ENCODE results near the gene DSG1. TPM values are rescaled to one million over a fixed set of nuclear protein-coding genes. Genes with fewer than 3 reads are reported as not detected.

The DSG1 gene
- total and polyA plus RNA-seq, 2 of the 13 experiments (the other 11 are each of a cell fraction or from before 2014, with no cell fraction given), result 0.04 TPM; not detected in 1

GRCh38 chr18:31396796-31397612 is 79.0 kb downstream of the DSG1 start (continued):
- no peak for TF ChIP-seq IRF1 (CRISPR knock-in tag; IDR thresholded peaks at IDR 0.05; ENCODE audit: low read depth)
- TF ChIP-seq RNF2 (conservative IDR thresholded peaks at IDR 0.05; ENCODE audit: low read depth), result no peak
- TF ChIP-seq, protein P1, sequence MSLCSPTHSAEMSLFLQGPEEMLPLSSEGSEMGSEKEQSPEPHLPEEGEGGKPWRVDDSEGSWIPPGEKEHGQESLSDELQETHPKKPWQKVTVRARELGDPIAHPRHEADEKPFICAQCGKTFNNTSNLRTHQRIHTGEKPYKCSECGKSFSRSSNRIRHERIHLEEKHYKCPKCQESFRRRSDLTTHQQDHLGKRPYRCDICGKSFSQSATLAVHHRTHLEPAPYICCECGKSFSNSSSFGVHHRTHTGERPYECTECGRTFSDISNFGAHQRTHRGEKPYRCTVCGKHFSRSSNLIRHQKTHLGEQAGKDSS (CRISPR knock-in tag; IDR thresholded peaks at IDR 0.05; ENCODE audit: borderline replicate concordance, low read depth), result no peak
- TF ChIP-seq MLX (CRISPR knock-in tag; IDR thresholded peaks at IDR 0.05), result peak; percentile 68
- TF ChIP-seq ATM (IDR thresholded peaks at IDR 0.05; ENCODE audit: borderline replicate concordance), result no peak
- TF ChIP-seq MED1 (CRISPR knock-in tag; IDR thresholded peaks at IDR 0.05), result peak; percentile 89
- peak; percentile 95 for TF ChIP-seq ZBTB26 (CRISPR knock-in tag; IDR thresholded peaks at IDR 0.05; ENCODE audit: borderline replicate concordance)
- TF ChIP-seq GLI4 (CRISPR knock-in tag; IDR thresholded peaks at IDR 0.05; ENCODE audit: borderline replicate concordance), result no peak
- TF ChIP-seq FOXO4 (CRISPR knock-in tag; conservative IDR thresholded peaks at IDR 0.05), result no peak
- TF ChIP-seq, protein P2, sequence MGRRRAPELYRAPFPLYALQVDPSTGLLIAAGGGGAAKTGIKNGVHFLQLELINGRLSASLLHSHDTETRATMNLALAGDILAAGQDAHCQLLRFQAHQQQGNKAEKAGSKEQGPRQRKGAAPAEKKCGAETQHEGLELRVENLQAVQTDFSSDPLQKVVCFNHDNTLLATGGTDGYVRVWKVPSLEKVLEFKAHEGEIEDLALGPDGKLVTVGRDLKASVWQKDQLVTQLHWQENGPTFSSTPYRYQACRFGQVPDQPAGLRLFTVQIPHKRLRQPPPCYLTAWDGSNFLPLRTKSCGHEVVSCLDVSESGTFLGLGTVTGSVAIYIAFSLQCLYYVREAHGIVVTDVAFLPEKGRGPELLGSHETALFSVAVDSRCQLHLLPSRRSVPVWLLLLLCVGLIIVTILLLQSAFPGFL (CRISPR knock-in tag; IDR thresholded peaks at IDR 0.05), result no peak
- TF ChIP-seq PAWR (CRISPR knock-in tag; IDR thresholded peaks at IDR 0.05; ENCODE audit: borderline replicate concordance), result no peak
- TF ChIP-seq ZNF432 (CRISPR knock-in tag; IDR thresholded peaks at IDR 0.05; ENCODE audit: borderline replicate concordance), result no peak
- TF ChIP-seq, protein P3, sequence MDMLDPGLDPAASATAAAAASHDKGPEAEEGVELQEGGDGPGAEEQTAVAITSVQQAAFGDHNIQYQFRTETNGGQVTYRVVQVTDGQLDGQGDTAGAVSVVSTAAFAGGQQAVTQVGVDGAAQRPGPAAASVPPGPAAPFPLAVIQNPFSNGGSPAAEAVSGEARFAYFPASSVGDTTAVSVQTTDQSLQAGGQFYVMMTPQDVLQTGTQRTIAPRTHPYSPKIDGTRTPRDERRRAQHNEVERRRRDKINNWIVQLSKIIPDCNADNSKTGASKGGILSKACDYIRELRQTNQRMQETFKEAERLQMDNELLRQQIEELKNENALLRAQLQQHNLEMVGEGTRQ (IDR thresholded peaks at IDR 0.05; ENCODE audit: low read depth, low read length), result no peak
- TF ChIP-seq, protein P3 (CRISPR knock-in tag; IDR thresholded peaks at IDR 0.05; ENCODE audit: borderline replicate concordance), result no peak
- no peak for TF ChIP-seq ZNF784 (CRISPR knock-in tag; IDR thresholded peaks at IDR 0.05; ENCODE audit: borderline replicate concordance)
- no peak for TF ChIP-seq ZNF577 (CRISPR knock-in tag; IDR thresholded peaks at IDR 0.05; ENCODE audit: borderline replicate concordance, low read depth)
- TF ChIP-seq SP2 (CRISPR knock-in tag; IDR thresholded peaks at IDR 0.05), result no peak
